Colonic mucosa (tissue), 4 donors: Measurements from ENCODE around the gene NKX6-2. TPM values are rescaled to one million over a fixed set of nuclear protein-coding genes. Genes with fewer than 3 reads are reported as not detected.

Experiments
- DNase-seq: peaks from one replicate; pipeline ENCODE4 v3.0.0-alpha.2; 2020
- H3K27ac ChIP-seq: fragments of 200-600 bp; one replicate; pipeline ENCODE4 v1.8.0; 2021
- H3K27me3 ChIP-seq: fragments of 200-600 bp; one replicate; pipeline ENCODE4 v1.8.0; 2021
- H3K36me3 ChIP-seq: fragments of 200-600 bp; one replicate; pipeline ENCODE4 v1.8.0; 2021
- H3K4me1 ChIP-seq: fragments of 200-600 bp; one replicate; pipeline ENCODE4 v1.8.0; 2021; ENCODE audit warnings: mild to moderate bottlenecking
- H3K4me3 ChIP-seq: fragments of 200-600 bp; one replicate; pipeline ENCODE4 v1.8.0; 2021
- H3K9ac ChIP-seq, 2 donors: one replicate each; pipeline ENCODE4 v1.7.0; 2013; ENCODE audit warnings: control low read depth in 2 of 2, low read depth in 2 of 2, low read length in 2 of 2
- H3K9me3 ChIP-seq: fragments of 200-600 bp; one replicate; pipeline ENCODE4 v1.8.0; 2021
- CTCF ChIP-seq: fragments of 200-600 bp; IDR thresholded peaks from one replicate; pipeline ENCODE4 v1.8.0; 2022; ENCODE audit warnings: antibody characterized with exemption, mild to moderate bottlenecking
- intact Hi-C: fragments of 100-400 bp; cut with DNase I; formaldehyde crosslinking; loops from one replicate; pipeline ENCODE4 v1.14.1; 2022
- total RNA-seq, 2 donors: library from RNA; stranded (reverse); fragmentation: NEBNext Ultra II Directional in 1 of 2; extraction: Animal tissue kit (Norgen Biotek cat#: 25700) in 1 of 2; gene quantifications; one replicate each; pipeline ENCODE4 v1.2.1, GENCODE V29; 2021
- donor health status: healthy.
- donor health status: DM: no; HTN: no; CAD: no.
- donor health status: DM: no; HTN: no; CAD: no.

The NKX6-2 gene
- total RNA-seq, 2 donors from 2014 or later: not detected

DNA sequence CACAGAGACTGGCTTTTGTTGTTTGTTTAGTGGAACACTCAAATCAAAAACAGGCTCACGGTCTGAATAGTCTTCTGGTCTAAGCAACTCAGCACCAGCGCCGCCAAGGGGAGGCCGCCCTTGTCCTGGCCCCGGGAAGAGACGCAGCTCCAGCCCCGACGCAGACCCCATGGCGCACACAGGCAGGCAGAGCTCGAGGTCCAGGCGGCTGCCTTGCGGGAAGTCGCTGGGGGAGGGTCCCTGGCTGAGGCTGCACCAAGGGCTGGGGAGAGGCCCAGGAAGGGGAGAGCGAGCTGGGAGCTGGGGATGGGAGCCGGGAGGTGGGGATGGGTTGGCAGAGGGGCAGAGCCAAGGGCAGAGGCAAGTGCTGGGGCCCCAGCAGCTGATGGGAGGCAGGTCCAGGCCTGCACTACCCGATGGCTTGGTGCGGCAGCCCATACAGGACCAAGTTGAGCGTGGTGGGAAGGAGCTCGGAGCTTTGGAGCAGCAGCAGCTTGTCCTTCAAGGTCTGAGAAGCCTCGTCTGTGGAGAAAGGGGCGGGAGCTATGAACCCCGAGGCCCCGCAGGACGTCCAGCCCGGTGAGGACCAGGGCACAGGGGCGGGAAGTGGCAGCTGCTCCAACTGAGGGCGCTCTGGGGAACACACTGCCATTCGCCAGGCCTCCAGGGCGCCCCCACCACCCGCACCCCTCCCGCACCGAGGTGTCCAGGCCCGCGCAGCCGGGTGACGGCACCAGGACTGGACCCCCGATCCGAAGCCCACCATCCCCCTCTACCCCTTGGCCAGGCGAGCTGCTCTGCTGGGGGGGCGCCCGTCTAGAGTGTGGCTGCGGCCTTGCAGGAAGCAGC is 22.7 kb upstream of the NKX6-2 start:
- DNase-seq: no peak
- Histone ChIP-seq H3K9me3 (no peaks in the 10 kb centered on the region), H3K4me1 (no peaks in the 10 kb centered on the region), H3K4me3 (no peak overlapping the region), H3K9ac (no peak overlapping the region), H3K27ac (no peak overlapping the region), H3K36me3 (no peaks in the 10 kb centered on the region), H3K27me3 (no peaks in the 10 kb centered on the region)
- no peak for TF ChIP-seq CTCF
- intact Hi-C loops: no loop called here

DNA sequence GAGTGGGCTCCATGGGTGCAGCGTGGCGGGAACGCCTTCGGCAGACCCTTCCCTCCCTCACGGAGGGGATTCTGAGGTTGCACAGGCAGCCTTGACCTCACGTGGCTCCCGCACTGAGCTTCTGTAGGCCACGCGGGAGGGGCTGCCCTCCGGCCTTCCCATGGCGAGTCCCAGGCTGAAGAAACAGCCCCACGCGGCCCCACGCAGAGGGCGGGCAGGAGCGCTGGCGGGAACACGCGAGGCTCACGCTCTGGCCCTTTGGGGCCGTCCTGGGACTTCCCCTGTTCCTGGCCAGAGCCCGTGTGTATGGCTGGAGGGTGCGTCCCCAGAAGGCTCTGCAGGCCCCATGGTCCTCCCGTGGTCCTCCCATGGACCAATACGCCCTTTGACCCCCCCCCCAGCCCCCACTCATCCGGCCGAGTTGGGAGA is 21.7 kb upstream of the NKX6-2 start:
- H3K9me3 ChIP-seq: no peaks in the 10 kb centered on the region
- no peak overlapping the region for H3K9ac ChIP-seq
- DNase-seq: no peak
- H3K27ac ChIP-seq: no peak overlapping the region
- intact Hi-C loops: no loop called here
- no peaks in the 10 kb centered on the region for H3K36me3 ChIP-seq
- no peak for TF ChIP-seq CTCF
- H3K4me1 ChIP-seq: no peaks in the 10 kb centered on the region
- H3K27me3 ChIP-seq: no peaks in the 10 kb centered on the region
- no peak overlapping the region for H3K4me3 ChIP-seq

DNA sequence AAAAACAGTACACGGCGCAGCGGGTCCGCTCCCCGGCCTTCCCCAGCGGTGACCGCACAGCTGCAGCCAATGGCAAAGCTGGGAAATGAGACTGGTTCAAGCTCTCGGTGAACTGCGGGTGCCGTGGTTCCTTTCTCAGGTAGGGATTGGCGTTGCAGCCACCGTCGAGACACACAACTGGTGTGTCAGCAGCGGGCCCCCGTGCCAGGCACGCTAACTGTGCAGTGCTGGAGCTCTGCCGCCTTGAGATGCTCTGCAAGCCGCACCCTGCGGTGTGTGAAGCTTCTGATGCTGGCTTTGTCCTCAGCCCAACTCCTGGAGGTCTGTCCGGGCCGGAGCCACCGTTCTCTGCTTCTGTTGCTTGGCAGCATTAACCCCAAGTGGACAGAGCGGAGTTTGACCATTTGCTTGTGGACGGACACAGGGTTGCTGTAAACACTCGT is 20.6 kb upstream of the NKX6-2 start:
- no peaks in the 10 kb centered on the region for H3K36me3 ChIP-seq
- intact Hi-C loops: no loop called here
- H3K27ac ChIP-seq: no peak overlapping the region
- no peaks in the 10 kb centered on the region for H3K4me1 ChIP-seq
- no peak overlapping the region for H3K9ac ChIP-seq
- DNase-seq: no peak
- no peaks in the 10 kb centered on the region for H3K27me3 ChIP-seq
- no peak overlapping the region for H3K4me3 ChIP-seq
- no peak for TF ChIP-seq CTCF
- no peaks in the 10 kb centered on the region for H3K9me3 ChIP-seq

- Histone ChIP-seq H3K27ac (no peak overlapping the region), H3K9ac (no peak overlapping the region), H3K36me3 (no peaks in the 10 kb centered on the region), H3K9me3 (no peaks in the 10 kb centered on the region), H3K4me3 (no peak overlapping the region), H3K27me3 (no peaks in the 10 kb centered on the region), H3K4me1 (no peaks in the 10 kb centered on the region)
- no peak for DNase-seq
- intact Hi-C loops: no loop called here
- no peak for TF ChIP-seq CTCF
Measured at GRCh38 chr10:132806110-132806509, 20.2 kb upstream of the NKX6-2 start.

DNA sequence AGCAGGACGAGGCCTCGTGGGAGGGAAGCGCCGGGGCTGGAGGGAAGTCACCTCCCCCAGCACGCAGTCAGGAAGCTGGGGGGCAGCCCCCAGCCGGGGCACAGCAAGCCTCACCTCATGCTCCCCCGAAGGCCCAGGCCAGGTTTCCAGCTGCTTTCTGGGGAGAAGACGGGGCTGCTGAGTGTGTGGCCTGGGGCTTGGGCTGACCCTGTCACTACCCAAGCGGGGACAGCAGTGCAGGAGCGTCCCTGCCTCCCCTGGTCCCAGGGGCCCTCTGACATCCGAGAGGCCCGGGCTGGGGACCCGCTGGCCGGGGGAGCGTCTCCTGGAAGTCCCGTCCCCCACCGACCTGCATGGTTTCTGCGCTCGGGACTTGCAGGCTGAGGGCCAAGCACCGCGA is 19.7 kb upstream of the NKX6-2 start:
- no peaks in the 10 kb centered on the region for H3K4me1 ChIP-seq
- DNase-seq: no peak
- intact Hi-C loops: no loop called here
- H3K27me3 ChIP-seq: no peaks in the 10 kb centered on the region
- H3K36me3 ChIP-seq: no peaks in the 10 kb centered on the region
- no peak for TF ChIP-seq CTCF
- no peak overlapping the region for H3K27ac ChIP-seq
- no peaks in the 10 kb centered on the region for H3K9me3 ChIP-seq
- H3K4me3 ChIP-seq: no peak overlapping the region
- H3K9ac ChIP-seq: no peak overlapping the region
